Left renal pelvis (tissue), 4 donors: ENCODE data around the gene TMEFF2. TPM values are rescaled to one million over a fixed set of nuclear protein-coding genes. Genes with fewer than 3 reads are reported as not detected.

Experiments
- DNase-seq, 4 donors: peaks; one replicate each; pipeline ENCODE4 v3.0.0-alpha.2; 2013; ENCODE audit warnings: low read depth in 4 of 4, low spot score in 3 of 4
- polyA plus RNA-seq, 4 donors: library from polyadenylated mRNA; unstranded; fragments of 120-200 nt; gene quantifications; one replicate each; pipeline ENCODE4 v1.2.1, GENCODE V29; 2013; ENCODE audit not compliant: insufficient read length in 4 of 4

The TMEFF2 gene
- polyA plus RNA-seq, 4 donors = 5.7 to 20.9 (median 11.2) TPM

DNA sequence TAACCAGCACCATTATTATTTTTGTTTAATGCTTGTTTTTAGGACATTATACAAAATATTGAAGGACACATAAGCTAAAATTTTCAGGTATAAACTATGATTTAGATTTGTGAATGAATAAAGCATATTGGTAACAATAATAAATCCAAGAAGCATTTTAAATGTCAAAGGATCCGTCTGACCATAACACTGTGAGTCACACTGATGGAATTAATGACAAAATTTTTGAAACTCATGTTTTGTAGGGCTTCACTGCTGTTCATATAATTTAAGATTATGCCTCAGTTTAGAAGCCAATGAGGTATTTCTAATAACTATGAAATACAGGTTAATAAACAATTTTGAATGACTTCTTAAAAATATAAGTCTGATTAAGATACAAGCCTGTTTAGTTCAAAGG lies 124.6 kb downstream of the TMEFF2 start:
- no peak for DNase-seq

- DNase-seq = no peak
Measured at GRCh38 chr2:192069417-192069816, 125.3 kb downstream of the TMEFF2 start.

- DNase-seq = no peak
Measured at GRCh38 chr2:192068966-192069365, 125.8 kb downstream of the TMEFF2 start.

GRCh38 chr2:192067631-192068030 lies 127.1 kb downstream of the TMEFF2 start:
- no peak for DNase-seq

DNA sequence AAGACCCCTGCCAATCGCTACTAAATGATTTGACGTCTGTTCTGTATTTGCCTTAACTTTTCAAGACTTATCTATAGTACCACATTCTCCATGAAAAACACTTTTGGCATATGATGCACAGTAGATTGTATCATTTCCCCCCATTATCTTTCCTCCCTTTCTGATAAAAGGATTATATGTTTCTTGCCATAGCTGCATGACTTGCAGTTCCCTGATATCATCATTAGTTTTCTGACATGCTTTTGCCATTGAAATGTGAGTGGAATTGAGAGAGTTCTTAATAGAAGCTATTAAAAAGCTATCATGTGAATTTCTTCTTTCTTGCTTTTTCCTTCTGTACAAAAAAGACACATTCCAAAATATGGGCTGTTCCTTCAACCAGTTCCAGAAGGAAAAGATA lies 130.3 kb downstream of the TMEFF2 start:
- no peak for DNase-seq

GRCh38 chr2:192060161-192060560 lies 134.6 kb downstream of the TMEFF2 start:
- no peak for DNase-seq

- DNase-seq = no peak
Measured at GRCh38 chr2:192059266-192059665, 135.5 kb downstream of the TMEFF2 start.

DNA sequence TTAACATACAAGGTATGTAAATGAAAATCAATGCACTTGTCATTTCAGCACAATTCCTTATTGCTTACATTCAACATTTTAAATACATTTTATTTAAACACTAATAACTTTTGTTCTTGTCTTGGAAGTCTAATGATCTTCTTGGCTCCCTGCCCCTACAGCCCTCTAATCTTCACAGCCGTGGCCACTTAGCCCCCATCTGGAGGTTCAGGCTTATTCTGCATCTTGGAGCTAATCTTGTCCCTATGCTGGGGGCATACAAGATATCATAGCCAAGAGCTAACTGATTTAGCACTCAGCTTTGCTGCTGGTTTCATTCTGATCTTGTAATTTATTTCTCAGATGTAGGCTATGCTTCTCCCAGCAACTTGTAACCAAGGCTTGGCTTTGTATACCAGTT lies 140.8 kb downstream of the TMEFF2 start:
- no peak for DNase-seq

GRCh38 chr2:192051533-192051932 lies 143.2 kb downstream of the TMEFF2 start:
- no peak for DNase-seq

DNA sequence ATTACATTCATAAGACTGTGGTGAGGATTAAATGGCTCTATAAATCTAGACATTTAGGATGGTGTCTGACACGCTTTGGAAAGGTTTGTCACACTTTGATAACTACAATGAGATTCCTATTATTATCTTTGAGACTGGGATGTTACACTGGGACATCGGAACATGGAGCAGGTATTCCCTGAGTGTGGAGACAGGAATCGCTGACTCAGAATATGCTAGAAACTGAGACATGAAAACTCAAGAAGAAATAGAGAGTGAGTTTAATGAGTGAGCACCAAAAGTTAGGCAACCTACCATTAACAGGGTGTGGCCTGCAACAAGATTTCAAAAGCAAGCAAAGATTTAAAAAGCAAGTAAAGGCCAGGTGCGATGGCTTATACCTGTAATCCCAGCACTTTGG lies 145.4 kb downstream of the TMEFF2 start:
- DNase-seq = no peak

DNA sequence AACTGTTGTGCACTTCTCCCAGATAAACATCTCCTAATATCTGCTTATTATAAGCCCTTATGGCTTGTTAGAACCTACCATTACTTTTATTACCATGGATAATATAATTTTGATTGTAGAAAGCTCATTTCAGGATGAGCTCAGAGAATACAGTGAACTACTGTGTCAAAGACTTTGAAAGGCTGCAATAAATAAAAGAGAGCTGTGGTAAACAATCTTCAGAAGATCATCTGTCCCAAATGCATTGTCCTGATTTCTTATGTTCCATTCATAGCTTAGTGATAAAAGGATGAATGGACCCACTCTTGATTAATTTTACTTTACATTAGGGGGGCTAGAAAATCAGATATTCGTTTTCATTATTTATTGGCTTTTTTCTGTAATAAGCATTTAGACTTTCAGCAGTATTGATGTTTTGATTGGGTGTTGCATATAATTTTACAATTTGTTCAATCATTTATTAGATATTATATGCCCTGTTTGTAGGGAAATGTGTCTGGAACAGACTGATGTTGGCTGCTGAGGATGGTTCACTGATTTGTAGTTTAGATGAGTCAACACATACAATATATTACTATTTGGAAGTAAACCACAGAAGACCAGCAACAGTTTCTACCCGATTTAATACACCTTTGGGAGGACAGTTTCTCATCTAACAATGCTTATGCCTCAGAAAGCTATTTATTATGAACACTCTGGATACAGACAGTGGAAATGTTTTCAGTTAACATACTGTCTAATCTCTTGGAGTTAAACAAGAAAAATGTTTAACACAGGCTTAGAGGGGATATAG lies 147.2 kb downstream of the TMEFF2 start:
- no peak for DNase-seq

DNA sequence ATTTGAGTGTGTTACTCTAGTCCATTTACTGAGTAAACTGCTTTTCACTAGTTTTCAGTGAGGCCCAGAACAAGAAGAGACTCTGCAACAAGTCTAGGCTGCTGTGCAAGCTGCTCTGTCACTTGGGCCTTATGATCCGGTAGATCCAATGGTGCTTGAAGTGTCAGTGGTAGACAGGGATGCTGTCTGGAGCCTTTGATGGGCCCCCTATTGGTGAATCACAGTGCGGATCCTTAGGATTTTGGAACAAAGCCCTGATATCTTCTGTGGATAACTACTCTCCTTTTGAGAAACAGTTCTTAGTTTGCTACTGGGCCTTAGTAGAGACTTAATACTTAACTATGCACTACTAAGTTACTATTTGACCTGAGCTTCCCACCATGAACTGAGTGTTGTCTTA lies 150.2 kb downstream of the TMEFF2 start:
- DNase-seq = no peak

GRCh38 chr2:192043216-192043870 lies 151.4 kb downstream of the TMEFF2 start:
- no peak for DNase-seq

- no peak for DNase-seq
Measured at GRCh38 chr2:192042126-192042525, 152.6 kb downstream of the TMEFF2 start.

DNA sequence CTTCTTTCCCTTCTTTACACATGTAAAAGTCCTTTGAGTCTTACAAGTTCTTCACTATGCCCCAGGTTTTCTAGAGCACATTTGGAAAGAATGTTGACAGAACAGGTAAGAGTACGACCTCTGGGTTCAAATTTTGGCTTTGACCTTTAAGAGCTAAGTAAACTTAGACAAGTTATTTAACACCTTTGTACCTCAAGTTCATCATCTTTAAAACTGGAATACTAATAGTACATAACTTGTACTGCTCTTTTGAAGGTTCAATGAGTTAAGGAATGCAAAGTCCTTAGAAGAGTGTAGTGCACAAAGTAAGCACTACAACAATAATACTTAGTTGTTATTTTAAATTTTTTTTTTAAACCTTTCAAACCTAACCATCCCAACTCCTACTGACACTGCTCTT lies 156.6 kb downstream of the TMEFF2 start:
- no peak for DNase-seq

GRCh38 chr2:192035731-192036442 lies 158.8 kb downstream of the TMEFF2 start:
- no peak for DNase-seq

- DNase-seq = no peak
Measured at GRCh38 chr2:192030856-192031255, 163.9 kb downstream of the TMEFF2 start.

DNA sequence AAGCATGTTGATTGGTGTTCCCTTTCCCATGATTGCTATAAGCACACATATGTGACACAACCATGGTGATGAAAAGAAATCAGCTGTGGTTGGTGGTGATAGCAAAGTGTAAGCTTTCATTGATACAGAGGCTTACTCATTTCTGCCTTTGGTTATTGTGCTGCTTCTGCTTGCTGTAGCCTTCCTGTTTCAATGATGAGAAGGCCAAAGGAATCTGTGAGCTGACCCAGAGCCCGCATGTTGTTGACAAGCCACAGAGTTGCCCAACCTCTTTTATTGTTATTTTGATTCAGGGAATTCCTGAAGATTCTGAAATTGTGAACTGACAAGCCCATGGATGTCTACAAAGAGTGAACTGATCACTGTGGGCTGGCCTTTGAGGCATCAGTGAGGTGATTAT lies 164.4 kb downstream of the TMEFF2 start:
- no peak for DNase-seq

GRCh38 chr2:192029089-192029488 lies 165.6 kb downstream of the TMEFF2 start:
- no peak for DNase-seq

DNA sequence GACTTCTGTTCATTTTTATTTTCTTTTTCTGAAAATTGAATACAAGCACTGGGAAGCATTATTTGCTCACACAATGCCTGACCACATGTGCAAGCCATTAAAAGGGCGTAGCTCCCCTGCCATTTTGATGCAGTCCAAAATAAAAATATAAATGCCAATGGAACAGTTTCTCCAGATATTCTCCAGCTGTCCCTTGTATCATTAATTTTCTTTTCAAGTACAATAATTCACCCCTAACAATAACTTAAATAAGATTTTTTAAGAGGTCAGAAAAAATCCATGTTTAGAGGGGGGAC lies 168.0 kb downstream of the TMEFF2 start:
- DNase-seq = no peak

DNA sequence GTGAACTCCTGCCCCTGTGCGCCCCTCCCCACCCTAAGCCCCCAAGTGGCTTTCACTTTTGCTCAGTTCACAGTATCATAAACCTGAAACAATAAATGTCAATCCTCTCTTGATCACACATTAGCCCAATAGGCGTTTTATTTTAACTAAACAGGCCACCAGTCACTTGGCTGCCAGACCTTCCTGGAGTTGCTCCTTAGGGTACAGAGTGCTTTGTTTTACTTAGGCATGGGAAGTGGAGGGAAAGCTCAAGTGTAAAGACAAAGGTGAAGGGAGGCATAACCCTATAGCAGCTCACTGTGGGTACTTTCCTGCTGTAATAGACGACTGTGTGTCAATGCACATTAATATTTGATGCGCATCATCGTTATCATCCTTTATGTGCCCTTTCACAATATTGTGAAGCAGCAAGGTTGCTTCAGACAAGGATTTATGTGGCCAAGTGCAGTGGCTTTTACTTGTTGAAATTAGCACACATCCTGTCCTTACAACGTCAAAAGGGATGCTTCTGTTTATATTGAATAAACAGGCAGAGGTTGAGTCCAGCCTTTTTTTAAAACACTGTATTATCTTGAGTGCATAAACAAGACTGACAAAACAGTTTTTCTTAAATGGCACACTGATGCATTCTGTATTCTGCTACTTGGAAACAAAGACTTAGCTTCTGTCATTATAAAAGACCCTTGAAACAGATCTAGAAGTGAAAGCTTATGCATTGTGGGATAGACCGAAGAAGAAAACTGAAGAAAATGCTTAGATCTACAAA lies 168.5 kb downstream of the TMEFF2 start:
- no peak for DNase-seq
